Measurements from ENCODE around the gene UBE2L3. TPM values are rescaled to one million over a fixed set of nuclear protein-coding genes. Genes with fewer than 3 reads are reported as not detected.
"Not testable (repeated sequence)": the region's sequence is repeated elsewhere in the genome, so short reads cannot be mapped to it uniquely, and the experiment has no call there.

The UBE2L3 gene
- total RNA-seq = 10 to 100 TPM; 65.3 to 69.6 TPM

DNA sequence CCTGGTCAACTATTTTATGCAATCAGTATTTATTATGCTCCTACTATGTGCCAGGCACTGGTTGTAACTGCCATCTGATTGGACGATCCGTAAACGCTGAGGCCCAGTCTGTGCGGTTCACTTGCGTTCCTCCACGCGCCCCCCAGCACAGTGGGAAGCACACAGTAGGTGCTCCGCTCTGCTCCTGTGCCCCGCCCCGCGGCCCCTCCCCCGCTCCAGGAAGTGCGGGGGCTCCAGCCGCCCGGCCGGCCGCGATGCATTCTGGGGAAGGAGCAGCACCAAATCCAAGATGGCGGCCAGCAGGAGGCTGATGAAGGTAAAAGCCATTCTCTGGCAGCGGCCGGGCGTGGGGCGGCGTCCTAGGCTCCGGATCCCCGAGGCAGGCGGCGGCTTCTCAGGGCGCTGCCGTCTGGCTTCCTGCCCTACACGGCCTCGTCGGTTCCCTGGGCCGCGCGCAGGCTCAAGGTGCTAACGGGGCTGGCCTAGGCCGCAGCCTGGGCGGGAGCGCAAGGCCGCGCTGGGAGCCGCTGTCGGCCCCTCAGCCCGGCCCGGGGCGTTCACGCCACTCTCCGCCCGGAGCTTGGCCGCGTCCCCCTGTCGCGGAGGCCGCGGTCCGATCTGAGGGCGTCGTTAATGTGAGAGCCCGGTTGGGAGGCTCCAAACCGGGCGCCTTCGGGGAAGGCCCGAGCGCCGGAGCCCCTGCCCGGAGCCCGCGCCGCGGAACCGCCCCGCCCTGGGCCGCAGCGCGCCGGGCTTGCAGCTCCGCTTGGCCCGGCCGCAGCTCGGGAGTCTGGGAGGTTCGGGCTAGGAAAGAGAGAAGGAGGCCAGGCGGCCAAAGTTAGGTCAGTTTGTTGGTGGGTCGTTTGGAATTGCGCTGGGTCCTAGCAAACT lies at the start of gene UBE2L3:
Gene UBE2L3 (plus strand): TSS at position 259 of the 891 bp plus-strand sequence. CDS start 31 bp downstream, at position 290.
- ChIA-PET CTCF (interaction anchor here (1.0 to 2.8 kb wide), 5 partner anchors 61 to 79 kb away, joined by 3 to 15 read pairs (median 9); partner anchors contain the start of genes SDF2L1 and YDJC), POLR2A (interaction anchor here (2.1 to 2.2 kb wide), 2 partner anchors 62 to 74 kb away, joined by 12 read pairs; partner anchors contain the start of genes SDF2L1 and YDJC)
- Mint-ChIP-seq H3K36me3 (ENCODE audit: low read depth) (peaks cover 31% of the 10 kb centered on the region), H3K27ac (peak within 1 kb of the TSS; percentile 94), H3K9me3 (ENCODE audit: insufficient read depth) (no peaks in the 10 kb centered on the region), H3K4me3 (peak within 1 kb of the TSS; percentile 96), H3K4me1 (ENCODE audit: low read depth) (peaks cover 44% of the 10 kb centered on the region), H3K27me3 (ENCODE audit: low read depth) (no peaks in the 10 kb centered on the region)
- ATAC-seq (peak; percentile 77), DNase-seq (peak; percentile 90)

- not testable (repeated sequence) for H3K9me3 Mint-ChIP-seq (ENCODE audit: insufficient read depth); H3K27me3 Mint-ChIP-seq (ENCODE audit: low read depth); H3K4me1 Mint-ChIP-seq (ENCODE audit: low read depth)
Observed at GRCh38 chr22:21526705-21527500, 40.6 kb upstream of the UBE2L3 start.

GRCh38 chr22:21531525-21531924 lies 36.0 kb upstream of the UBE2L3 start:
- POLR2A ChIA-PET; CTCF ChIA-PET; H3K4me1 Mint-ChIP-seq (ENCODE audit: low read depth); H3K4me3 Mint-ChIP-seq; H3K27me3 Mint-ChIP-seq (ENCODE audit: low read depth); H3K36me3 Mint-ChIP-seq (ENCODE audit: low read depth); DNase-seq; H3K27ac Mint-ChIP-seq; ATAC-seq; H3K9me3 Mint-ChIP-seq (ENCODE audit: insufficient read depth): not testable (repeated sequence)

More at GRCh38 chr22:21526705-21527500, 40.6 kb upstream of the UBE2L3 start:
- DNase-seq; H3K27ac Mint-ChIP-seq; ATAC-seq; H3K36me3 Mint-ChIP-seq (ENCODE audit: low read depth); POLR2A ChIA-PET; CTCF ChIA-PET; H3K4me3 Mint-ChIP-seq: not testable (repeated sequence)

DNA sequence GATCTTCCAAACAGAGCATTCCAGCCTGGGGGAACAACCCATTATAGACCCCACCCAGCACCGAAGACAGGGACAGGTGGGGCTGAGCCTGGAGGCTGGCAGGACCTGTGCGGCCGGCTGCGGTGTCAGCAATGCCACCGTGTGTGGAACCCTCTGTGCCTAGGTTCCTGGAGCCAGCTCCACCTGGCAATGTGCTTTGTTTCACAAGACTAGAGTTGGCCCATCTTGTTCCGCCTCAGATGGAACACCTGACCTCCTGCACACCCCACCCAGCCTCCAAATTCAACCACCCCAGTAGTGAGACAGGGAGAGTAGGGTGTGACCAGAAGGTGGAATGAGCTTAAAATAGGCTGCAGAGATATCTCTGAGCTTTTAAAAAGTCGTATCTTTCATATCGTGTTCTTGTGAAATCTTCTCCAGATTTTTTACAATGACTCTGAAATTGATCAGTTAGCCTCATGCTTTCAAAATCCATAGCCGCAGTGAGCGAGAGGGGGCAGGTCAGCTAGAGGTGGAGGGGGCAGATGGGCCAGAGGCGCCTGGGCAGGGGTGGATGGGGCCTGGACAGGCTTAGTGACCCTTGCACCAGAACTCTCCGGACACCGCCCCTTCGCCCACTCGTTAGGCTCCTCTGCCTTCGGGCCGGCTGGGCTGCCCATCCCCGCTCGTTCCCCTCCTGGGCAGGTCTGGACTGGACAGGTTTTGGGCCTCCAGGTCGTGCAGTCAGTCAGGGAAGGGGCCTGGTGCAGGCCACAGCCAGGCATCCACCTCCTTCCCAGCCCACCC lies 34.5 kb upstream of the UBE2L3 start:
- H3K27me3 Mint-ChIP-seq (ENCODE audit: low read depth); POLR2A ChIA-PET; H3K9me3 Mint-ChIP-seq (ENCODE audit: insufficient read depth); DNase-seq; H3K36me3 Mint-ChIP-seq (ENCODE audit: low read depth); H3K4me1 Mint-ChIP-seq (ENCODE audit: low read depth); ATAC-seq; H3K4me3 Mint-ChIP-seq; CTCF ChIA-PET; H3K27ac Mint-ChIP-seq: not testable (repeated sequence)

DNA sequence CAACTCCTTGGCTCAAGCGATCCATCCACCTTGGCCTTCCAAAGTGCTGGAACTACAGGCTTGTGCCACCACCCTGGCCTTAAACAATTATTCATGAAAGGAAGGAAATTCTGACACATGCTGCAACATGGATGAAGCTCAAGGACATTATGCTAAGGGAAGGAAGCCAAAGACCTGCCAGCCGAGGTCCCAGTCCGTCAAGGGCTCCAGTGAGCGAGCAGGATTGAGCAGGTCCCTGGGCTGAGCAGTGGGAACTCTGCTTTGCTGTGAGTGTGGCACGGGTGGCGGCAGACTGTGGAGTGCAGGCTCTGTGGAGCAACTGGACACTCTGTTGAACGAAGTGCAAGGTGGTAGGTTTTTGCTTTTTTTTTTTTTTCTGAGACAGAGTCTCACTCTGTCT lies 27.7 kb upstream of the UBE2L3 start:
- CTCF ChIA-PET; H3K27ac Mint-ChIP-seq; ATAC-seq; POLR2A ChIA-PET; H3K36me3 Mint-ChIP-seq (ENCODE audit: low read depth); H3K9me3 Mint-ChIP-seq (ENCODE audit: insufficient read depth); H3K4me3 Mint-ChIP-seq; H3K27me3 Mint-ChIP-seq (ENCODE audit: low read depth); H3K4me1 Mint-ChIP-seq (ENCODE audit: low read depth); DNase-seq: not testable (repeated sequence)

DNA sequence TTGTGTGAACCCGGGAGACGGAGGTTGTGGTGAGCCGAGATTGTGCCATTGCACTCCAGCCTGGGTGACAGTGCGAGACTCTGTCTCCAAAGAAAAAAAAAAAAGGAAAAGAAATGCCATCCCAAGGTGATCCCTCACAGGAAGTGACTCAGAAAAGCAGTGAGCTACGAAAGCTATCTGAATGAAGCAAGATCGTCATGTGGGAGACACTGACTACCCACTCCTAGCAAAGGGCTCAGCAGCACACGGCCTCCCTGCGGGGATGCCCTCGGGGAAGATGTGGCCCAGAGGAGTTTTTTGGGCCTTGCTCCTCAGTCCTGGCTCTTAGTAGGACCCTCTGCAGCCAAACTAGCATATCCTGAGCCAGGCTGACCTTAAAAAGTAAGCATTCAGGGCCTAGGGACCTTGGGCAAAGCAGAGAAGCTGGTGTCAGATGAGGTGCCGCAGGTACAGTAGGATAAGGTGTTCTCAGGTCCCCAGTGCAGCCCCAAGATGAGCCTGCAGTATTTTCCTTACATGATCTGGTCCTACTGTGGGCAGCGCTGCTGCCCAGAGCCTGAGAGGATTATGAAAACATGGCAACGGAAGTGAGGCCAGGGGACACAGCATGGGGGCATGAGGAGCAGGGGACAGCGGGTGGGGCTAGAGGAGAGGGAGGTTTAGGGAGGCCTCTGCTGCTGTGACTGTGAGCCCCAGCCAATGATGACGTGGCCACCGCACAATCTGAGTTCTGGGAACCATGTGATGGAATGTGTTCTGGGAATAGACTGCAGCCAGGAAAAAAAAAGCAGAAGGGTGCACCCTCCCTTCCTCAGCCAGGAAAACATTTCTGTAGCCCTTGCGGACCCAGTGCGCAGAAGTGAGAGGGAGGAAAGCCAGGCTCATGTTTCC lies 22.8 kb upstream of the UBE2L3 start:
- H3K4me1 Mint-ChIP-seq (ENCODE audit: low read depth); CTCF ChIA-PET; H3K27me3 Mint-ChIP-seq (ENCODE audit: low read depth); H3K27ac Mint-ChIP-seq; H3K4me3 Mint-ChIP-seq; DNase-seq; POLR2A ChIA-PET; H3K9me3 Mint-ChIP-seq (ENCODE audit: insufficient read depth); H3K36me3 Mint-ChIP-seq (ENCODE audit: low read depth); ATAC-seq: not testable (repeated sequence)

DNA sequence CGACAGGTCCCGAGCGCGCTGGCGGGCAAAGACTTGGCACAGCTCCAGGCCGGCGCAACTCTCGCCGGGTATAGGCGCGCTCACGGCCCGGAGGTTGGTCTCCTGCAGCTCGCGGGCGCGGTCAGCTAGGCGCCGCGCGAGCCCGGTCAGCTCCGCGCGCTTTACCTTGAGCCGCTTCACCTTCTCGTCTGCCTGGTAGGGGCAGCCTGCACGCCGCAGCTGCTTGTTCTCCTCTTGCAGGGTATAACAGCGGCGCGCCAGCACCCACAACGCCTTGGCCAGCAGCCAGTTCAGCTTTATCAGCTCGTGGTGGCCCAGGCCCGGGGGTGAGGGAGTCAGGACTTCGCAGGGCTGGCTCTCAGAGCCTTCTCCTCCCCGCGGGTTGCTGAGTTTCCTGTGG lies 18.0 kb upstream of the UBE2L3 start:
- H3K9me3 Mint-ChIP-seq (ENCODE audit: insufficient read depth); H3K27me3 Mint-ChIP-seq (ENCODE audit: low read depth); H3K4me1 Mint-ChIP-seq (ENCODE audit: low read depth); CTCF ChIA-PET; H3K27ac Mint-ChIP-seq; H3K4me3 Mint-ChIP-seq; POLR2A ChIA-PET; DNase-seq; H3K36me3 Mint-ChIP-seq (ENCODE audit: low read depth): not testable (repeated sequence)
- ATAC-seq = peak; percentile 46

DNA sequence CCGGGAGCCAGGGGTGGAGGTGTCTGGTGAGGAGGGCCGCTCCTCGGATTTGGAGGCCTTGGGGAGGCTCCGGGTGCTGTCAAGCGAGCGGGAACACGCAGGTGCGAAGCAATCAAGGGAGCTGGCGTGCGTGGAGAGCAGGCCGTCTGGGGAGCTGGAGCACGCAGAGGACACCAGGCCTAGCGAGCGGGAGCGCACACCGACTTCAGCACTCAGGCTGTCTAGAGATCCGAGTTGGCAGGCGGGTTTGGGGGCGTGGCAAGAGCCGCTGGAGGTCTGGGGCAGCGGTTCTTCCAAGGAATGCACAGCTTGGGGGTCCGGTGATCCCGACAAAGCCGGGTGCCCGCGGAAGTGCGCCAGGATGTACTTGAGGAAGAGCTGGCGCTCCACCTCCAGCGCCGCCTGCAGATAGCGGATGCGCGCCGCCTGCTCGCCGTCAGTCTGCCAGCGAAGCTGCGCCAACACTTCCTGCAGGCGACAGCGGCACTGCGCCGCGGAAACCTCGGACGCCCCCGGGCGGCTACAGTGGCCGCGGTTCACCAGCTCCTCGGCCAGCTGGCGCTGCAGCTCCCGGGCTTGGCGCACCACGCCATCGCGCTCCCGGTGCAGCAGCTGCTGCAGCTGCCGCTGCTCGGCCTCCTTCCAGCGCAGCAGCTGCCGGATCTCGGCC lies 17.4 kb upstream of the UBE2L3 start:
- ATAC-seq = peak; percentile 81
- H3K9me3 Mint-ChIP-seq (ENCODE audit: insufficient read depth); H3K4me1 Mint-ChIP-seq (ENCODE audit: low read depth); POLR2A ChIA-PET; H3K4me3 Mint-ChIP-seq; H3K27me3 Mint-ChIP-seq (ENCODE audit: low read depth); CTCF ChIA-PET; H3K27ac Mint-ChIP-seq; H3K36me3 Mint-ChIP-seq (ENCODE audit: low read depth); DNase-seq: not testable (repeated sequence)

- H3K36me3 Mint-ChIP-seq (ENCODE audit: low read depth) = not testable (repeated sequence)
Observed at GRCh38 chr22:21550678-21551047, 16.9 kb upstream of the UBE2L3 start.

GRCh38 chr22:21551361-21551760 lies 16.2 kb upstream of the UBE2L3 start, which contains the start of gene RIMBP3C:
TSS of gene RIMBP3C (minus strand) at chr22:21551461. CDS start at chr22:21550976, 485 bp downstream.
- H3K36me3 Mint-ChIP-seq (ENCODE audit: low read depth); H3K9me3 Mint-ChIP-seq (ENCODE audit: insufficient read depth); DNase-seq; H3K4me1 Mint-ChIP-seq (ENCODE audit: low read depth); ATAC-seq; H3K4me3 Mint-ChIP-seq; POLR2A ChIA-PET; H3K27ac Mint-ChIP-seq; CTCF ChIA-PET; H3K27me3 Mint-ChIP-seq (ENCODE audit: low read depth): not testable (repeated sequence)

More at GRCh38 chr22:21550678-21551047, 16.9 kb upstream of the UBE2L3 start:
- H3K9me3 Mint-ChIP-seq (ENCODE audit: insufficient read depth); DNase-seq; CTCF ChIA-PET; H3K4me3 Mint-ChIP-seq; H3K27me3 Mint-ChIP-seq (ENCODE audit: low read depth); H3K27ac Mint-ChIP-seq; H3K4me1 Mint-ChIP-seq (ENCODE audit: low read depth); POLR2A ChIA-PET: not testable (repeated sequence)
- ATAC-seq = peak; percentile 31

Measured in activated CD8-positive, alpha-beta T cell treated with anti-CD3 and anti-CD28 coated beads, Interleukin-2, amount 10 ng/mL, durations not matched to agents 7 days and 5 days (primary cell).